SKM-1 (cell line): ENCODE results near the gene ABCC1.
"Not testable (repeated sequence)": the region's sequence is repeated elsewhere in the genome, so short reads cannot be mapped to it uniquely, and the experiment has no call there.

Source experiments
- DNase-seq: peaks from one replicate; lab custom pipeline; 2025; ENCODE audit not compliant: unreplicated experiment; lab: John Stamatoyannopoulos, UW

ABCC1 gene

DNA sequence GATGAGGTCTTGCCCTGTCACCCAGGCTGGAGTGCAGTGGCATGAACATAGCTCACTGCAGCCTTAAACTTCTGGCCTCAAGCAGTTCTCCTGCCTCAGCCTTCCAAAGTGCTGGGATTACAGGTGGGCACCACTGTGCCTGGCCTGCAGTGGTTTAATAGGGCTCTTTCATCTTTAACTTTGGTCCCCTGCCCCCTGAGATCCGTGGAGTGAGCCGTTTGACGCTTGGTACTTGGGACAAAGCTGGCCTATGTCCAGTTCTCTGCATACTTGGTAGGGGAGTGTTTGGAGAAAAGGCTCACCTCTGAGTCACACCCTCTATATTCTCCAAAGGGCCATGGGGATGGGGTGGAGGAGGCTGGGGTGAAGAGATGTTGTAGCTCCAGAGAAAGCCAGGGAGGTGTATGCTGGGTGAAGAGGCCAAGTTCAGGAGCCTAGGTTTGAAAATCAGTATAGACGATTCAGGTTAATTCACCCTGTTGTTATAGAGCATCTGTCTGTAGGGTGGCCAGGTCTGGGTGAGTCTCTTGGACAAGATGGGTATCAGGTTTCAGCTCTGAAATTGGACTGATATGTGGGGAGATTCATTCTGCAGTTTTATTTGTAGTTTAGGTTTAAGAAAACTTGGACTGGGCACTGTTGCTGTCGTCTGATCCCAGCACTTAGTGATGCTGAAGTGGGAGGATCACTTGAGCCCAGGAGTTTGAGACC lies 17.6 kb downstream of the ABCC1 start:
- no peak for DNase-seq

DNA sequence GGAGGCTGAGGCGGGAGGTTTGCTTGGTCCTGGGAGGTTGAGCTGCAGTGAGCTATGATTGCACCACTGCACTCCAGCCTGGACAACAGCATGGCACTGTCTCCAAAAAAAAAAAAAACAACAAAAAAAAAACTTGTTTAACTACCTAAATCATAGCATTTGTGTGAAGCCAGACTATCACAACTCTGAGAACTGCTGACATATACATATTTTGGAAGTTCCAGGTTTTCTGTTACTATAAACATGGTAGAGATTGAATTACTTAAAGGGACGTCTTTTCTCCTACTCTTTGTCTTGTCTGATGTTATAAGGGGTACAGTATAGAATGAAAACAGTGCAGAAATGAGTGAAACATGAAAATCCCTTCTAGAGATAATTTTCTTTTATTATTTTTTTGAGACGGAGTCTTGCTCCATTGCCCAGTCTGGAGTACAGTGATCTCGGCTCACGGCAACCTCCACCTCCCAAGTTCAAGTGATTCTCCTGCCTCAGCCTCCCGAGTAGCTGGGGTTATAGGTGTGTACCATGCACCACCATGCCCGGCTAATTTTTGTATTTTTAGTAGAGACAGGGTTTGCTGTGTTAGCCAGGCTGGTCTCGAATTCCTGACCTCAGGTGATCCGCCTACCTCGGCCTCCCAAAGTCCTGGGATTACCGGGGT lies 18.4 kb downstream of the ABCC1 start:
- DNase-seq = no peak

DNA sequence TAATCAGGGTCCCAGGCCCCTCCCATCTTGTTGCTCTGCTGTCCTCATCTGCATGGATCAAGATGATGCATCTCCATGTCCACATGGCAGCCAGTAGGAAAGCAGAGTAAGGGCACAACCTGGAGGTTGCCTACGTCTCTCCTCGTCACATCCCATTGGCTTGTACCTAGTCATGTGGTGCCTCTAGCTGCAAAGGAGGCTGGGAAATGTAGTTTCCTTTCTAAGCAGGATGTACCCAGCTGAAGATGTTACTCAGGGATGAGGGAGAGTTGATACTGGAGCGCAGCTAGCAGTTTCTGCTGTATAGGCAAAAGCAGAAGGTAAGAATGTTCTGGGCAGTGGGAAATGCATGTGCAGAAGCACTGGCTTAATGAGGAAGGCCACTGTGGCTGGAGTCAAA lies 20.8 kb downstream of the ABCC1 start:
- DNase-seq = no peak

DNA sequence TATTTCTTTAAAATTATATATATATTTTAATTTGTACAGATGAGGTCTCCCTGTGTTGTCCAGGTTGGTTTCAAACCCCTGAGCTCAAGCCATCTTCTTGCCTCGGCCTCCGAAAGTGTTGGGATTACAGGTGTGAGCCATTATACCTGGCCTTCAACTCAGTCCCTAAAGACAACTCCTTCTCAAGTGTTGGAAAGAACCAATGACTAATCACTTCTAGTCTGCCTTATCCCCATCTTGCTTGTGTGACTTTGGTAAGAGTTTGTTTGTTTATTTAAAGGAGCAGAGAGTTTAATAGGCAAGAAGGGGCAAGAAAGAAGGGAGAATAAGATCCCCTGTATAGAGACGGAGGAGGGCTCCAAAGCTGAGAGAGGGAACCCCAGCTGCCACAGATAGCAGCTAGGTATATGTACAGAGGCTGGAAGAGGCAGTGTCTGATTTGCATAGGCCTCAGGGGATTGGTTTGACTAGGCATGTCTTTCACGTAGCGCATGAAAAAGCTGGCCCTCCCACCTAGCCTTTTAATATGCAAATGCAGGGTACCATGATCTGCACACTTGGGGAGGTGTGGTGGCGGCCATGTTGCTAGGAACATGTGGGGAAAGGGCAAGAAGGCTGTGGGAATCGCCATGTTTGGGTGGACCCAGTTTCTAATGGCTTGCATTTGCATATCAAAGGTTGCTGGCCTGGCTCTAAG lies 21.5 kb downstream of the ABCC1 start:
- DNase-seq = no peak

DNA sequence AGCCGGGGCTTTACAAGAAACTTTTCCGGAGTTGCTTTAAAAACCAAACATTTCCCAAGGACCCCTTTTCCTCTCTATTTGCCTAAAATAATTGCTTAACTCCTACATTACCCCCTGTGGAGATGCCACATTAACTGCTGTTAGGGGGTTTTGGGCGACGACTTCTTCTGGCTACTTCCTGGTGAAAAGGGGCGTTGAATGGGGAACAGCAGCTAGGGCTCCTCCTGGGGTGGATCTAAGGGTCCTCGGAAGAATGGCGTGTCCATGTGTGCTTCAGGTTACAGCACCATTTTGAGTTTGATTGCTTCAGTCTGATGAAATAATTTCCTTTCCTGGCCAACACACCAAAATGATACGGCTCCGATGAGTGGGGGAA lies 22.0 kb downstream of the ABCC1 start:
- no peak for DNase-seq

DNA sequence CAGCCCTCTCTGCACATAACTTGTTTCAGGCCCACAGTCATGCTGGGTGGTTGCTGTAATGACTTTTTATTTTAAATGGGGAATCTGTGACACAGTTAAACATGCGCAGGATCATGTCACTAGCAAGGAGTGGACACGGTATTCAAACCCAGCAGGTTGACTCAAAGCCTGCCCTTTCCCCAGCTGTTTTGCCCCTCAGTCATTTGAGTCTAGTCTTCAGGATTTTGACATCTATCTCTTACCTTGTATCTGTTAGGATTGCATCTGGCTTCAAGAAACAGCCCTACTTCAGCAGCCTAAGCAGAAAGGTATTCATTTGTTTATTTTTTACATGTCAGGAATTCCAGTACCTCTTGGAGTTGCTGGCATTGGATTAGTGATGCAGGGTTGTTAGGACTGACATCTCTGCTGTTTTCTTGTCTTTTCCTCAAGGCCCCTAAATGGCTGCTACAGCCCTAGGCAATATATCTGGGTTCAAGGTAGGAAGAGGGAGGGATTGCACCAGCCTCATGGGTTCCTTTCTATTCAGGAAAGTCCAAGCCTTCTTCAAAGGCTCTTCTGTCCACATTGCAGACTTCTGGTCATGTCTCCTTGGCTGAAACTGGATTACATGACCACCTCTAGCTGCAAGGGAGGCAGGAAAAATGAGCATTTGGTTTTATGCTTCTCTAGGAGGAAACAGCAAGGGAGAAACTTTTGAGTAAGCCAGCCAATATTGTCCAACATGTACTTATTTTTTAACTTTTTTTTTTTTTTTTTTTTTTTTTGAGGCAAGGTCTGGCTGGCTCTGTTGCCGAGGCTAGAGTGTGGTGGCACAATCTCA lies 22.8 kb downstream of the ABCC1 start:
- no peak for DNase-seq

DNA sequence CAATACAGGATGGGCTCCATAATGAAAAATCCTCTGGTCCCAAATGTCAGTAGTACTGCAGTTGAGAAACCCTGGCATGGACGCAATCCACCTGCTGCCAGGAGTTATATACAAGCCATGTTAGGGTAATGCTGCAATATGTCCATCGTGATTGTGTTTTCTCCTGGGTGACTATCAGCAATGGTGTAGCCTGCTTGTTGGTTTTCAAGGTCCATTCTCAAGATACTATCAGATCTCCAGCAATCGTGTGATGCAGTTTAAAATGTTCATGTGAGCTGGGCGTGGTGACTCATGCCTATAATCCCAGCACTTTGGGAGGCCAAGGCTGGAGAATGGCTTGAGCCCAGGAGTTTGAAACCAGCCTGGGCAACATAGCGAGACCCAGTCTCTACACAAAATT lies 24.0 kb downstream of the ABCC1 start:
- DNase-seq = no peak

DNA sequence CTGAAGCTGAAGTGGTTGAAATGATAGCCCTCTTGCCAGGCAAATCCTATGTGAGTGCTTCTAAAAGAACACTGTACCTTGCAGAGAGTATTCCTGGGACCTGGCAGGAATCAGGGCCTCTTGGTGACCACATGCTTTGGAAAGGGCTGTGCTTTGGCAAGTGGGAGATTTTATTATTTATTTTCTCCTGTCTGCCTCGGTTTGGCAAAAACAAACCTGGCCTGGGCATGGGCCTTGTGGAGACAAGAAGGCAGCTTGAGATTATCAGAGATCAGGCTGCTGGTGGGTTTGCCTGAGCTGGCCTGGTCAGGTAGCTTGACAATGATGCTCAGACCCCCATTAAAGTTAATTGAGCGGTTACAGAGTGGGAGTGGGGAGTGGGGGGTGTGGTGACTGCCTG lies 24.6 kb downstream of the ABCC1 start:
- DNase-seq = no peak

DNA sequence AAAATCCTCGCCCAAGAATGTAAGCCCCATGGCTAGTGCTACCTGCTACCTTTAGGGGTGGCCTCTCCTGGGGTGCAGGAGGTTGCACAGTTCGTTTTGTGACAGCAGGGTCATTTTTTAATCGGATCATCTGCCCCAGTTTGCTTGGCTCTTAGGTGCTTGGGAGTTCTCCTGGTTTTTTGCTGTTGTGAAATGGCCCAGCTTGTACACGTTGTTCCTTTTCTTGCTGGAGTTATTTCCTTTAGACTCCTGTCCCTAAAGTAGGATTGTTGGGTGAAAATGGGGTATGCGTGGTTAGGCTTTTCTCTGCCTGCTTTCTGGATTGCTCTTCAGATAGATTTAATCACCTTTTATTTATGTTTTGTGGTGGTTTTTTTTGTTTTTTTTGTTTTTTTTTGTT lies 25.8 kb downstream of the ABCC1 start:
- no peak for DNase-seq

DNA sequence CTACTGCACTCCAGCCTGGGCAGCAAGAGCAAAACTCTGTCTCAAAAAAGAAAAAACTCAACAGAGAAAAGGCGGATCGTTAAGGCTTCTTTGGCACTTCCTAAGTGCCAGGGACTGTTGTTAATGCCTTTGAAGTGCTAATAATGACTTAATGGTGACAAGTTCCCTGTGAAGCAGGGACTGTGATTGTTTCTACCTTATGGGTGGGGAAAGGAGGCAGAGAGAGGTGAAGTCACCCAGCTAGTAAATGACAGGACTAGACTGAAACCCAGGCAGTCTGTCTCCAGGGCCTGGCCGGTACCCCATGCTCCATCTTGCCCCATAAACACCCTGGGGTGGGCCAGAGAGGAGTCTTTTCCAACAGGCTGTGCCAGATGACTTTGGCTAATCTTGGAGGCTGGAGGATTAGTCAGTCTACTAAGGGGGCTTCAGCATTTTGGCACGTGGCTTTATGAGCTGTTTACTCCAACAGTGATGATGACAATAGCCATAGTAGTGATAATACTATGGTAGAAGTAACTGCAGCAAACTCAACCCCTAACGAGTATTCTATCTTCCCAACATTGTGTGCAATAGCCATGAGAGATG lies 26.9 kb downstream of the ABCC1 start:
- no peak for DNase-seq

DNA sequence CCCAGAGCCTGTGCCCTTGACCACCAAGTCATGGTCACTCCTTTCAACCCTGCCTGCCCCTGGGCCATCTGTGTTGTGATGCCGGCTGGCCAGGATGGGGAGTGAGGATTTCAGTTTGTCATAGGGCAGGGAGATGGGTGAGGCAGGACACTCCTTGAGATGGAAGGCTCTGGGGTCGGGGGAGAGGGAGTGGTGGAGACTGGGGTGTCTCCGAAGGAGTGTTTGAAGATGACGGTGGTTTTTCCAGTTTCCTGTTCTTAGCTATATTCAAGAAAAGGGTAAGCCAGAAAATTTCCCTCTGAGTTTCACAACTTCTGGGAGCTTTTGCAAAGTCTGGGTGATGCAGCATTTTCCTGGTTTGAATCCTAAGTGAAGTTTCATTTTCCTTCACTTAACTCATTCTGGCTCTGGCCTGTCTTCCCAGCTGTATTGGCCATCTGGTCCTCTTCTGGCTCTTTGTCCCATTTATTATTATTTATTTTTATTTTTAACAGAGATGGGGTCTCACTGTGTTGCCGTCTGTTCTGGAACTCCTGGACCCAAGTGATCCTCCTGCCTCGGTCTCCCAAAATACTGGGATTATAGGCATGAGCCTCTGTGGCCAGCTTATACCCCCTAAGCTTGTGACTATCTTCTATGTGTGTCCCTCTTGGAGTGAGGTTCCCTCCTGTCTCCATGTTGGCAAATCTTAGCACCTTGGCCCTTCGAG lies 27.7 kb downstream of the ABCC1 start:
- DNase-seq = no peak

DNA sequence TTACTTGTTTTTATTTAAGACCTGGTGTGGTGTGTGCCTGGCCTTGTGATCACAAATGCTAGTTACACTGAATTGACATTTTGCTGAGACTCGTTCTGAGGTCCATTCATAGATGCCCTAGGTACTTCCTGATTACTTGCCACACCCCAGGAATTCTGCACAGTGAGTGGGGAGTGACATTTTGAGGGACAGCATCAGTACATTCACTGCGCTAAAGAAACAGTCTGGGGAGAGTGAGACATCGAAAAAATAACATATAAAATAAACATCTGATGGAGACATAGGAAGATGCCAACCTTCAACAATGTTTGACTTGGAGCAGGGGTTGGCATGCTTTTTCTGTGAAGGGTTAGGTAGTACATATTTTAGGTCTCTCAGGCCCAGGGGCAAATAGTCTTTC lies 30.4 kb downstream of the ABCC1 start:
- no peak for DNase-seq

DNA sequence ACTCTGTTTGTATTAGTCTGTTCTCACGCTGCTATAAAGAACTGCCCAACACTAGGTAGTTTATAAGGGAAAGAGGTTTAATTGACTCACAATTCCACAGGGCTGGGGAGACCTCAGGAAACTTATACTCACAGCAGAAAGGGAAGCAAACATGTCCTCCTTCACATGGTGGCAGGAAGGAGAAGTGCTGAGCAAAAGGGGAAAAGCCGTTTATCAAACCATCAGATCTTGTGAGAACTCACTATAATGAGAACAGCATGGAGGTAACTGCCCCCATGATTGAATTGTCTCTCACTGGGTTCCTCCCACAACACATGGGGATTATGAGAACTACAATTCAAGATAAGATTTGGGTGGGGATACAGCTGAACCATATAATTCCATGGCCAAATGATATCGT lies 30.9 kb downstream of the ABCC1 start:
- no peak for DNase-seq

DNA sequence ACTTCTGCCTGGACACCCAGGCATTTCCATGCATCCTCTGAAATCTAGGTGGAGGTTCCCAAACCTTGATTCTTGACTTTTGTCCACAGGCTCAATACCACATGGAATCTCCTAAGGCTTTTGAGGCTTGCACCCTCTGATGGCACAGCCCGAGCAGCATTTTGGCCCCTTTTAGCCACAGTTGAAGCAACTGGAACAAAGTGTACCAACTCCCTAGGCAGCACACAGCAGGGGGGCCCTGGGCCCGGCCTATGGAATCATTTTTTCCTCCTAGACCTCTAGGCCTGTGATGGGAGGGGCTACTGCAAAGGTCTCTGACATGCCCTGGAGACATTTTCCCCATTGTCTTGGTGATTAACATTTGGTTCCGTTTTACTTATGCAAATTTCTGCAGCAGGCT lies 32.0 kb downstream of the ABCC1 start:
- no peak for DNase-seq

DNA sequence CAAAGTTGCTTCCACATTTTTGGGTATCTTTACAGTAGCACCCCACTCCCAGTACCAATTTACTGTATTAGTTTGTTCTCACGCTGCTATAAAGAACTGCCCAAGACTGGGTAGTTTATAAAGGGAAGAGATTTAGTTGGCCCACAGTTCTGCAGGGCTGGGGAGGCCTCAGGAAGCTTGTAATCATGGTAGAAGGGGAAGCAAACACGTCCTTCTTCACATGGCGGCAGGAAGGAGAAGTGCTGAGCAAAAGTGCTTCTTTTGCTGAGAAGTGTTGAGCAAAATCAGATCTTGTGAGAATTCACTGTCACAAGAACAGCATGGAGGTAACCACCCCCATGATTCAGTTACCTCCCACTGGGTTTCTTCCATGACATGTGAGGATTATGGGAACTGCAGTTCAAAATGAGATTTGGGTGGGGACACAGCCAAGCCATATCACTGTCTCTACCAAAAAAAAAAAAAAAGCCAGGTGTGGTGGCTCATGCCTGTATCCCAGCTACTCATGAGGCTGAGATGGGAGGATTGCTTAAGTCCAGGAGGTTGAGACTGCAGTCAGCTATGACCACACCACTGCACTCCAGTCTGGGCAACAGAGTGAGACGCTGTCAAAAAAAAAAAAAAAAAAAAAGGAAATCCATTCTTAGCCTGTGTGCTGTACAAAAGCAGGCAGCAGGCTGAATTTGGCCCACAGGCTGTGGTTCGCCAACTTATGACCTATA lies 32.9 kb downstream of the ABCC1 start:
- not testable (repeated sequence) for DNase-seq

DNA sequence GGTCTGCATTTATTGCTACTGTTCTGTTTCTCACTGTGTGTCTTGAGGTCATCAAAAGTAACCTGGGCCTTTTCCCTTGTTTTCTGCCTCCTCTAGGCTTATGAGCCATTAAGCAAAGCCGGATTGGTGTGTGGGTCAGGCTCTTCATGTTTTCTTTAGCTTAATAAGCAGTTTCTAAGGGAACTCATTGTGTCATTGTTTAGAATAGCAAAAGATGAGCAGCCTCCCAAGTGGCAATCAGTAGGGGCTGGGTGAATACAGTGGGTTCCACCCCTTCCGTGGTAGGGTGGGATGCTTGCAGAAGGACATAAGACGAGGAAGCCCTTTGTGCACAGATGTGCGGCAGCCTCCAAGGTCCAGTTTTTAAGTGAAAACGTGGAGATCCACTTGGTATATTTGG lies 34.5 kb downstream of the ABCC1 start:
- DNase-seq = no peak

DNA sequence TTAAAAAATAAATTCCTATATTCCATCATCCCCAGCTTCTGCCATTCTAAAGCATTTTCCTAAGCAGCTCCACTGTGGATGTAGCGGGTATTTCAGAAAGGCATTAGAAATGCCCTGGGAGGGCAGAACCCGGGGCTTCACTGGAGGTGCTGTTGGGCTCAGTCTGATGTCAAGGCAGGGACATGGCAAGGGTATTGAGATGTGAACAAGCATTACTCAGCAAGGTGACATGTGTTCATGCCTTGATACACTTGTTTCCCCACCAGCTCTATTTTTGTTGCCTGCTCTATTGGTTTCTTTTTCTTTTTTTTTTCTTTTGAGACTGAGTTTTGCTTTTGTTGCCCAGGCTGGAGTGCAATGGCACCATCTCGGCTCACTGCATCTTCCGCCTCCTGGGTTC lies 35.7 kb downstream of the ABCC1 start:
- no peak for DNase-seq

DNA sequence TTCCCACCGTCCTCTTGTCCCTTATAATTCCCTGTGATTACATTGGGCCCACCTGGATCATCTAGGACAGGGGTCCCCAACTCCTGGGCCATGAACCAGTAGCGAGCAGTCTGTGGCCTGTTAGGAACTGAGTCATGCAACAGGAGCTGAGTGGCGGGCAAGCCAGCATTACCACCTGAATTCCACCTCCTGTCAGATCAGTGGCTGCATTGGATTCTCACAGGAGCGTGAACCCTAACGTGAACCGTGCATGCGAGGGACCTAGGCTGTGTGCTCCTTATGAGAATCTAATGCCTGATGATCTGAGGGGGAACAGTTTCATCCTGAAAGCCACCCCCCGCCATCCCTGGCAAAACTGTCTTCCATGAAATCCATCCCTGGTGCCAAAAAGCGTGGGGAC lies 36.8 kb downstream of the ABCC1 start:
- no peak for DNase-seq

DNA sequence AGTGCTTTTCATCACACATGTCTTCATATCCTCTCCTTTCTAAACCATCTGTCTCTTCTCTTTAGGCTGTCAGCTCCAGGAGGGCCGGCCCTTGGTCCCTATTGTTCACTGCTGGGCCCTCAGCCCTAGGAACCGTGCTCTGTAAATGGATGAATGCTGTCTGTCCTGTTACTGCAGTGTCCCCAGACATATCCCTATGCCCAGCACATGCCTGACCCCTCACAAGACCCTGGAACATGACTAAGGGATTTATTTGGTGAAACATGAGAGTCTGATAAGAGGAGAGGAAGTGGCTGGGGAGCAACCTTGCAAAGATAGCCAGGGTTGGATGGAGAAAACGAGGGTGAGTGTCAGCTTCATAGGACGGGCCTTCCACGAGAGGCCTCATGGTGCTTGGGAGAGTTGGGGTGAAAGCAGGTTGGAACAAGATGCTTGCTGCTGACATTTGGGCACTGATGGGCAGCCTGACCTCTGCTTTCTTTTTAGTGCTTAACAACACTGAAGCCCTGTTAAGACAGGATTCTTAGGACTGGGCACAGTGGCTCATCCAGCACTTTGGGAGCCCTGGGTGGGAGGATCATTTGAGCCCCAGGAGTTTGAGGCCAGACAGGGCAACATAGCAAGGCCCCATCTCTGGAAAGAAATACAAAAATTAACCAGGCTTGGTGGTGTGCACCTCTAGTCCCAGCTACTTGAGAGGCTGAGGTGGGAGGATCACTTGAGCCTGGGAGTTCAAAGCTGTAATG lies 39.0 kb downstream of the ABCC1 start:
- no peak for DNase-seq
